HCT116 (cell line): Measurements from ENCODE around the gene ANXA6. TPM values are rescaled to one million over a fixed set of nuclear protein-coding genes. Genes with fewer than 3 reads are reported as not detected.

Experiments used
- ATAC-seq: fragments of 200-7000 bp; cut with Tn5 transposase; 2 replicates; pipeline ENCODE4 v1.9.1; 2020; ENCODE audit warnings: mild to moderate bottlenecking, moderate library complexity
- BruUV-seq: library from RNA; stranded (reverse); fragments of 400-500 nt; replicated peaks from 2 replicates; lab custom pipeline; 2021; lab: Mats Ljungman, UMichigan
- CTCF ChIA-PET: fragments of 300-600 bp; sonication (Branson Sonifier 250); formaldehyde crosslinking; loops from one replicate; lab custom pipeline; 2021; ENCODE audit warnings: antibody characterized with exemption; lab: Charles Lee
- POLR2A ChIA-PET: fragments of 300-600, 350-600 bp; sonication (Branson Sonifier 250); formaldehyde crosslinking; loops from one replicate; lab custom pipeline; 2021; ENCODE audit warnings: antibody characterized with exemption; lab: Charles Lee
- RAD21 ChIA-PET, 2 experiments: fragments of 300-600 bp; sonication (Branson Sonifier 250); formaldehyde crosslinking; loops; one replicate each; lab custom pipeline; 2023; ENCODE audit warnings: low total read pairs in 2 of 2; ENCODE audit not compliant: uncharacterized antibody in 2 of 2, unreplicated experiment in 2 of 2, low non-redundant PET in 1 of 2; lab: Charles Lee
- DNase-seq: peaks from one replicate; pipeline ENCODE4 v3.0.0-alpha.2; 2010; ENCODE audit warnings: low read depth, low spot score
- H2AFZ ChIP-seq: fragments of 200-600 bp; shearing (Covaris generic), sonication (generic); 2 replicates; pipeline ENCODE4 v1.6.1; 2017; ENCODE audit warnings: low read depth, mixed run types, mixed read lengths, antibody characterized with exemption, low read length; ENCODE audit not compliant: poor library complexity, severe bottlenecking
- H3K27ac ChIP-seq: 2 replicates; pipeline ENCODE4 v1.5.1; 2012; ENCODE audit warnings: low read depth, low read length
- H3K27me3 ChIP-seq: fragments of 200-600 bp; sonication (generic); 2 replicates; pipeline ENCODE4 v1.6.1; 2016; ENCODE audit warnings: mixed run types, low read length, mixed read lengths; ENCODE audit not compliant: insufficient read depth
- H3K36me3 ChIP-seq, 2 experiments: fragments of 200-500 bp in 1 of 2; fragments of 200-600 bp in 1 of 2; sonication (Bioruptor generic) in 1 of 2; sonication (generic) in 1 of 2; 2 replicates each; pipeline versions ENCODE4 v1.5.1 to v1.6.1; 2014 to 2016; ENCODE audit warnings: low read length in 2 of 2, inconsistent platforms in 1 of 2, mixed read lengths in 1 of 2, mixed run types in 1 of 2; ENCODE audit not compliant: insufficient read depth in 2 of 2, control insufficient read depth in 1 of 2
- H3K4me1 ChIP-seq, 2 experiments: fragments of 200-600 bp in 1 of 2; sonication (generic) in 1 of 2; 2 replicates each; pipeline versions ENCODE4 v1.5.1 to v1.6.1; 2012 to 2017; ENCODE audit warnings: low read length in 2 of 2, inconsistent platforms in 1 of 2, mild to moderate bottlenecking in 1 of 2, mixed read lengths in 1 of 2, mixed run types in 1 of 2, moderate library complexity in 1 of 2; ENCODE audit not compliant: insufficient read depth in 2 of 2, control insufficient read depth in 1 of 2
- H3K4me2 ChIP-seq: fragments of 200-600 bp; sonication (generic); 2 replicates; pipeline ENCODE4 v1.6.1; 2017; ENCODE audit warnings: mixed run types, low read length, mixed read lengths
- H3K4me3 ChIP-seq, 2 experiments: fragments of 200-600 bp in 1 of 2; sonication (generic) in 1 of 2; replicated peaks in 1 of 2; 2 replicates each; pipeline ENCODE4 v1.5.1; 2011 to 2016; ENCODE audit warnings: low read length in 2 of 2, control low read depth in 1 of 2, low read depth in 1 of 2, mild to moderate bottlenecking in 1 of 2, mixed read lengths in 1 of 2, mixed run types in 1 of 2
- H3K79me2 ChIP-seq: fragments of 200-600 bp; sonication (generic); 2 replicates; pipeline ENCODE4 v1.6.1; 2017; ENCODE audit warnings: mild to moderate bottlenecking, mixed run types, low read length, moderate library complexity, mixed read lengths; ENCODE audit not compliant: insufficient read depth
- H3K9ac ChIP-seq: fragments of 200-600 bp; sonication (generic); 2 replicates; pipeline ENCODE4 v1.6.1; 2016; ENCODE audit warnings: low read length, mixed read lengths
- H3K9me2 ChIP-seq: fragments of 200-600 bp; sonication (generic), shearing (Covaris generic); 2 replicates; pipeline ENCODE4 v1.6.1; 2017; ENCODE audit warnings: mixed run types, mild to moderate bottlenecking, moderate library complexity; ENCODE audit not compliant: insufficient read depth
- H3K9me3 ChIP-seq, 2 experiments: fragments of 200-500 bp in 1 of 2; fragments of 200-600 bp in 1 of 2; sonication (Bioruptor generic) in 1 of 2; sonication (generic) in 1 of 2; 2 replicates each; pipeline ENCODE4 v1.6.1; 2014 to 2017; ENCODE audit warnings: low read length in 2 of 2, mixed read lengths in 2 of 2, inconsistent platforms in 1 of 2, low read depth in 1 of 2, mild to moderate bottlenecking in 1 of 2, mixed run types in 1 of 2, moderate library complexity in 1 of 2; ENCODE audit not compliant: control insufficient read depth in 1 of 2, insufficient read depth in 1 of 2
- H4K20me1 ChIP-seq: fragments of 200-600 bp; sonication (generic), shearing (Covaris generic); 2 replicates; pipeline ENCODE4 v1.6.1; 2017; ENCODE audit warnings: mixed run types, mild to moderate bottlenecking, moderate library complexity; ENCODE audit not compliant: insufficient read depth
- EGR1 ChIP-seq: IDR thresholded peaks from 2 replicates; pipeline ENCODE4 v1.6.1; 2012; ENCODE audit warnings: low read depth
- ELF1 ChIP-seq: IDR thresholded peaks from 2 replicates; pipeline ENCODE4 v1.6.1; 2012; ENCODE audit warnings: low read depth, borderline replicate concordance
- EZH2 ChIP-seq: fragments of 200-600 bp; sonication (generic); IDR thresholded peaks from 2 replicates; pipeline ENCODE4 v1.6.1; 2017; ENCODE audit warnings: antibody characterized with exemption, mixed run types
- EZH2phosphoT487 ChIP-seq: fragments of 200-600 bp; IDR thresholded peaks from 2 replicates; pipeline ENCODE4 v1.6.1; 2018; ENCODE audit warnings: antibody characterized with exemption, borderline replicate concordance
- POLR2A ChIP-seq: IDR thresholded peaks from 2 replicates; pipeline ENCODE4 v1.7.0; 2011; ENCODE audit warnings: borderline replicate concordance; ENCODE audit not compliant: insufficient read depth, insufficient read length; ENCODE audit errors: extremely low read depth
- POLR2AphosphoS5 ChIP-seq: IDR thresholded peaks from 2 replicates; pipeline ENCODE4 v1.6.1; 2011; ENCODE audit warnings: mild to moderate bottlenecking, low read depth, low read length, moderate library complexity
- SIN3A ChIP-seq: IDR thresholded peaks from 2 replicates; pipeline ENCODE4 v1.6.1; 2012; ENCODE audit warnings: low read depth
- SP1 ChIP-seq: IDR thresholded peaks from 2 replicates; pipeline ENCODE4 v1.6.1; 2012; ENCODE audit warnings: low read depth
- TCF7L2 ChIP-seq: IDR thresholded peaks from 2 replicates; pipeline ENCODE4 v1.7.0; 2011; ENCODE audit warnings: borderline replicate concordance, inconsistent platforms; ENCODE audit not compliant: insufficient read depth, insufficient read length; ENCODE audit errors: extremely low read depth
- ZBTB33 ChIP-seq: IDR thresholded peaks from 2 replicates; pipeline ENCODE4 v1.6.1; 2011; ENCODE audit warnings: mild to moderate bottlenecking, low read length, moderate library complexity; ENCODE audit not compliant: insufficient replicate concordance; ENCODE audit errors: extremely low read depth
- intact Hi-C: fragments of 100-400 bp; cut with micrococcal nuclease; formaldehyde crosslinking; loops from 2 replicates; pipeline ENCODE4 v1.10.0; 2022
- total RNA-seq: library from RNA; stranded (reverse); gene quantifications from one replicate; pipeline ENCODE4 v1.2.1, GENCODE V29; 2021; ENCODE audit not compliant: unreplicated experiment

Gene ANXA6
- total RNA-seq, 1 experiment from 2014 or later: 71.9 TPM

GRCh38 chr5:151186538-151186937, 29.0 kb upstream of the ANXA6 start:
- no peaks in the 10 kb centered on the region for H3K36me3 ChIP-seq
- intact Hi-C loops: no loop called here
- no peak overlapping the region for H3K27ac ChIP-seq
- H3K9me2 ChIP-seq: no peaks in the 10 kb centered on the region
- ATAC-seq (no peak), DNase-seq (no peak)
- H3K4me1 ChIP-seq: peaks cover 0 to 4% of the 10 kb centered on the region in 2 experiments; a peak in 1 of 4 replicates
- H3K27me3 ChIP-seq: no peaks in the 10 kb centered on the region
- no peak overlapping the region for H2AFZ ChIP-seq
- no peak overlapping the region for H3K9ac ChIP-seq
- no peak overlapping the region for H3K4me3 ChIP-seq
- ChIA-PET POLR2A (no interaction called here), CTCF (no interaction called here), RAD21 (interaction anchor here in 1 of 2 experiments (0.6 kb wide), 1 partner anchor 60 kb away, joined by 4 read pairs; no protein-coding TSS in a partner anchor)
- H4K20me1 ChIP-seq: no peaks in the 10 kb centered on the region
- no TSS peak for BruUV-seq
- H3K79me2 ChIP-seq: no peaks in the 10 kb centered on the region
- TF ChIP-seq SP1 (no peak), TCF7L2 (no peak), EGR1 (no peak), SIN3A (no peak)
- H3K9me3 ChIP-seq: no peaks in the 10 kb centered on the region
- no peak overlapping the region for H3K4me2 ChIP-seq

GRCh38 chr5:151186052-151186451, 28.5 kb upstream of the ANXA6 start:
- no peak for TF ChIP-seq ELF1
- no peak for TF ChIP-seq POLR2A
- TF ChIP-seq ZBTB33: no peak
- TF ChIP-seq POLR2AphosphoS5: no peak
- TF ChIP-seq EZH2: no peak
- no peak for TF ChIP-seq EZH2phosphoT487
- BruUV-seq: no TSS peak

More at GRCh38 chr5:151186052-151186451, 28.5 kb upstream of the ANXA6 start:
- ChIA-PET RAD21 (interaction anchor here in 1 of 2 experiments (0.6 kb wide), 1 partner anchor 60 kb away, joined by 4 read pairs; no protein-coding TSS in a partner anchor), CTCF (no interaction called here), POLR2A (no interaction called here)
- no peaks in the 10 kb centered on the region for H4K20me1 ChIP-seq
- H3K36me3 ChIP-seq: no peaks in the 10 kb centered on the region
- no peaks in the 10 kb centered on the region for H3K9me3 ChIP-seq
- H3K9me2 ChIP-seq: no peaks in the 10 kb centered on the region
- H3K27me3 ChIP-seq: no peaks in the 10 kb centered on the region
- H2AFZ ChIP-seq: no peak overlapping the region
- H3K4me1 ChIP-seq: no peaks in the 10 kb centered on the region
- H3K4me2 ChIP-seq: no peak overlapping the region
- H3K9ac ChIP-seq: no peak overlapping the region
- H3K79me2 ChIP-seq: no peaks in the 10 kb centered on the region
- DNase-seq (no peak), ATAC-seq (no peak)
- H3K27ac ChIP-seq: no peak overlapping the region
- H3K4me3 ChIP-seq: no peak overlapping the region
- intact Hi-C loops: no loop called here
